ENCODE measurements around the gene ARPC1B.

Gene ARPC1B

DNA sequence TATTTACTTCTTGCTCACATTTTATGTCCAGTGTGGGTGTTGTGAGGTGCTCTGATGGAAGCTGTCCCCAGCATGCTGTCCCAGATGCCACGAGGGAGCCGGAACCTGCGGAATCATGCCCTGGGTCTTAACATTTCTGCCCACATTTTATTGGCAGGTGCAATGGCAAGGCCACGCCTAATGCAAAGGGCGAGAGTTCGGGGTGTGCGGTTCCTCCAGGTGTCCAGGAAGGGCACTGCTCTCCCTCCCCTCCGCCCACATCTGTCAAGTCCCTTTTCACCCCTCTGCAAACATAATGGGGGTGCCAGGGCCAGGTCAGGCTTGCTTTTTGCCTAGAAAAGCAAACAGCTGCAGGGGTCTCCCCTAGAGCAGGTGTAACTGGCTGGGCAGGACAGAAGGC, 17.5 kb downstream of the ARPC1B start:
- no peak for DNase-seq

GRCh38 chr7:99392659-99393354, 18.3 kb downstream of the ARPC1B start:
- peak; percentile 84 for DNase-seq

GRCh38 chr7:99393355-99394187, 19.0 kb downstream of the ARPC1B start:
- peak; percentile 84 for DNase-seq

- no peak for DNase-seq
These were observed 19.6 kb downstream of the ARPC1B start for GRCh38 chr7:99394188-99394502.

- DNase-seq = no peak
These were observed 21.2 kb downstream of the ARPC1B start for GRCh38 chr7:99395616-99396327.

DNA sequence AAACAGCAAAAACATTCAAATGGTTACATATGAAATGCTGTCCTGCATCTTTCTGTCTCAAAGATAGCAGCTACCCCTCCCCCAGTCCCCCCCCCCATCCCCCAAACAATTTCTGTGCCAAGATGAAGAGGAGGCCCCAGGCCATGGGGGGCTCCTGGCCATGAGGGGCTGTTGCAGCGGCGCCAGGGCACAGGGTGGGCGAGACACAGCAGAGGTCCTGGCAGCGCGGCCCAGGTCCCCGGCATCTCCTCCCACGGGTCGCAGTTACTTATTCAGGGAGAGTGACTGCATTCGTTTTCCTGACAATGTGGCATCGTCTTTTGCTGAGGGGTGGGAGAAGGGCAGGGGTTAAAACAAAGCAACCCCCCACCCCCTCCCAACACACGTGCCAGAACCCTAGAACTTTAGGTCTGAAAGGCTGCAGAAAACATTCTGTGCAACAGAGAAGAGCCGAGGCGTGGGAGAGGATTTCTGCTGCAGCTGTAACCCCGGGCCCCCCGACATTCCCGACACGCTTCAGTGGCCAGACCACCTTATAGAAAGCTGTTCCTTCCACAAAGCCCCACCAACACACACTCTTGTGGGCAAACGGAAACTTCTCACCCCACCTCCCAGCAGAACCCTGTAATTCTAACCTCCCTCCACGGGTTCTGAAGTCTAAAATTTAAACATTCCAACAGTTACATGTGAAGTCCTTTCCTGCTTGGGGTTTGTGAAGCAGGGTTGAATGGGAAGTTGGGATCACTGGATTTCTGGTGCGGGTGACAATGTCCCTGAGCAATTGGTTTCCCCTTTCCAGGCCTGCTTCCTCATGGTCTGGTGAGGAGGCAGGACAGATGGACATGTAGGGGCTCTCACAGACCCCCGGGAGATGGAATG, 22.1 kb downstream of the ARPC1B start:
- no peak for DNase-seq

GRCh38 chr7:99397297-99397983, 22.9 kb downstream of the ARPC1B start:
- DNase-seq = no peak

DNA sequence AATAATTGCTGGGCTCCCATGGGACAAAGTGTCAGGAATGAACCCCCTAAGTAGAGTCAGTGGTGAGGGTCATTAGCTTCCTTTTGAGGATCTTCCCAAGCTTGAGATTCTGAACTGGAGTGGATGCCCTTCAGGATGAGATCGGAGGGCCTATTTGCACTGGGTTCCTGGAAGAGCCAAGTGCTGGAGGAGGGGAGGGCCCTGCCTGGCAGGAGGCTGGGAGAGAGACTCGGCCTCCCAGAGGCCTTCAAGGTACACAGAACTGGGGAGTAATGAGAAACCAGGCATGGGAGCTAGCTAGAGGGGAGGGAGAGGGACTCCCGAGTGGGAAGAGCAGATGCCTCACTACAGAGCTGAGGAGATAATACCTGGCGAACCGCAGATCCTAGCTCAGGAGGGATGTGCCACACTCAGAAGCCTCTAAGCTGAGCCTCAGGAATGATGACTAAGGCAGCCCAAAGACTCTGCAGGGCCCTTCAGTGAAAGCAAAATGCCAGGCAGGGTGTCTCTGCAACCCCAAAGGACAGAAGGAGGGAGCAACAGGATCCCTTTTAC, 24.4 kb downstream of the ARPC1B start:
- DNase-seq = no peak

DNA sequence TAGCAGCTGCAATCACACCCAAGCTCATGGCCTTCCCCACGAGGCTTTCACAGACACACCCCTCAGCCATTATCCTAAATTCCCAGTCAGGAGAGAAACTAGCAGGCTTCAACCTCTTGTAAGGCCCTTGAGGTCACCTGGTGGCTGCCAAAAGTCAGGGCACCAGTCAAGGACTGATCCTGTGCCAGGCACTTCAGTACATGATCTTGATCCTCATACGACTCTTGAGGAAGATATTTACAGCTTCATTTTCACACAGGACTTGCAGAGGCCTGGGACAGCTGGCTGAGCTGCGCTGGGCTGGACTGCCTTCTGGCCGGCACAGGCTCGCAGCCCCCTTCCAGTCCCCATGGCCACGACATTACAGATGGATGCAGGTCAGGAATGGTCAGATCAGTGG, 25.1 kb downstream of the ARPC1B start:
- DNase-seq = no peak

GRCh38 chr7:99402854-99403253, 28.3 kb downstream of the ARPC1B start:
- DNase-seq = no peak

- no peak for DNase-seq
These were observed 29.2 kb downstream of the ARPC1B start for GRCh38 chr7:99403764-99404163.

DNA sequence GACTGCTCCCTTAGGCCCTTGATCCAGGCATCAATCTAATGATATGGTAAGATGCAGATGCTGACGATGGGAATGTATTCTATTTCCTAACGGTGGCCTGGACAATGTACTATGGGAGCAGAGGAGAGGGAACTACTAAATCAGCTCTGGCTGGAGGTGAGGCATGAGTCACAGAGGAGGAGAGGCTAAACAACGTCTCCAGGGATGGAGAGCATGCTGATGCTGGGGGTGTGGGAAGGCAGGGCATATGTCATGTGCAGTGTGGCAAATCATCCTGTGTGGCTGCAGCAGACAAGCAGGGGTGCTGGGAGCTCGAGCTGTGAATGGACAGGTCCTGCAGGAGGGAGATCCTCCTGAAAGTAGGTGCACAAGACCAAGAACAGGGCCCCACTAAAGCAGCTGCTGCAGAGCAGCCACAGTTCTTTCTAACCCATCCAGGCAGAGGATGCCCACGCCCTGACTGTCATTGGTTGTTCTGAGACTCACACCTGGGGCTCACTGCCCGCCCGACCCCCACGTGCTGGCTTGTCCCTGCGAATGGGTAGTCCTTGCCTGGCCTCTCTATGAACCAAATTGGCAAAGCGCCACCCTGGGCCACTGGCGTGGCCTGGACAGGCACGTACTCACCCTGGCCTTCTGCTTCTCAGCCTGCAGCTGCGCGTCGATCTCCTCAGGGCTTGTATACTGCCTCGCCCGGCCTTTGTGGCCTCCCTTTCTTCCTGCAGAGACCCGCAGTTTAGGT, 29.9 kb downstream of the ARPC1B start:
- no peak for DNase-seq

- DNase-seq = no peak
These were observed 30.4 kb downstream of the ARPC1B start for GRCh38 chr7:99404977-99405320.

- DNase-seq = no peak
These were observed 32.0 kb downstream of the ARPC1B start for GRCh38 chr7:99406557-99406956.

DNA sequence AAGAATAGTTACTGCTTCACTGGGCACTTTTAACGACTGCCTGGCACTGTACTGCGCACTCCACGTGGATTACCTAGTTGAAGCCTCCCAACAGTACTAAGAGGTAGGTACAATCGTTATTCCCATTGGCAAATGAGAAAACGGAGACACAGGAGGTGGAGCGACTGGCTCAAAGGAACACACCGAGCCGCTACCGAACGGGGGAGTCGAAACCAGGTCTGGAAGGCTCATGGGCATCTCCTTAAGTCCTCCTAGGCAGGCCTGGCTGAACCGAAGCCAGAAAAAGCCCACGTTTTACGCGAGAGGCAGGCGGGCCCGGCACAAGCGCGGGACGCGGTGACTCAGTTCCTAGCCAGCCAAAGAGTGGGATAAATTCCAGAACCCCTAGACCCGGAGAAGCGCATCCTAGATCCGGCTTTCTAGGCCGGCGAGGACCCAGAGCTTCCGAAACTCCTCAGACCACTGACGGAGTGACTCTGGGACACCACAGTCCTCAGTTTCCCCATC, 33.4 kb downstream of the ARPC1B start:
- DNase-seq = peak; percentile 6

DNA sequence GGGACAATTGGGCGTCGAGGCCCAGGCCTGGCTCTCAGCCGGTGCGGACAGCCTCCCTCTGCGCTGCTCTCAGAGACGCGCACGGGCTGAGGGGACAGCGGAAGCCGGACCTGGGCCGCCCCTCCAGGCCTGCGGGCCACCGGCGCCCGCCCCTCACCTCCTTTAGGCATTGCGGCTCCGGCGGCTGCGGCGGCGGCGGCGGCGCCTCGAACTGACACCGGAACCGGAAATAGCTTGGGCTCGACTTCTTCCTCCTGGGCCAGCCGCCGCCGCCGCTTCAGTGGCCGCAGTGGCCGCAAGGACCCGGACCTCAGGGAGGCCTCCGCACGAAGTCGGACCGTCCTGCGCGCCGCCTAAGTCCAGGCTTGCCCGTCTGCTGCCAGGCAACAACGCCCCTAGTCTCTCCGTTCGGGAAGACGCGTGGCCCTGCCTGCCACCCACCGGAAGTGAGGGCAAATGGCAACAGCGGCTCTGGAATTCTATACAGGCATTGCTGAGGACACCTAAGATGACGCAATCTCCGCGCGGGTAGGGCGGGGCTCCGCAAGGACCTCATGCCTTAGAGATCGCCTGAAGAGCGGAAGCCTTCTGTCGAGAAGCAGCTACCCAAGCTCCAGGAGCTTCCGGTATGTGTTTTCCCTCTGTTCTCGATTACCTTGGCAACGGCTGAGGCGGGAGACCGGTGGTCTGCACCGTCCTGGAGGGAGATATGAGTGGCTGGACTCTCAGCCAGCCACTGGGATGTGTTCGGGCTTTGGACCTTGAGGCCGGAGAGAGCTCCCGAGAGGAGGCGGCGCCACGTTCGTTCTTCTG, 34.1 kb downstream of the ARPC1B start, which contains the start of the genes BUD31 and PDAP1:
BUD31 (plus strand) TSS at position 591 of the 813 bp plus-strand sequence. CDS start 2,124 bp downstream, outside the sequence.
PDAP1 (minus strand) TSS at position 219 of the 813 bp plus-strand sequence; CDS start at position 170, 49 bp downstream.
- DNase-seq = peak; percentile 91

GRCh38 chr7:99409192-99409572, 34.7 kb downstream of the ARPC1B start:
- no peak for DNase-seq

GRCh38 chr7:99409806-99410205, 35.3 kb downstream of the ARPC1B start:
- DNase-seq = peak; percentile 2

- no peak for DNase-seq
These were observed 36.1 kb downstream of the ARPC1B start for GRCh38 chr7:99410635-99411034.
